Esophagus squamous epithelium (tissue), 5 donors: ENCODE measurements around the gene STK10. TPM values are rescaled to one million over a fixed set of nuclear protein-coding genes. Genes with fewer than 3 reads are reported as not detected.
A peak's percentile ranks its signal among the peaks of the same experiment; 100 is the strongest.

Experiments used
- DNase-seq: peaks from one replicate; lab custom pipeline; 2025; lab: John Stamatoyannopoulos, UW
- H3K27ac ChIP-seq, 4 donors: fragments of 200-600 bp; sonication (generic); one replicate each; pipeline ENCODE4 v1.5.1; 2016 to 2019; ENCODE audit warnings: mild to moderate bottlenecking in 1 of 4
- H3K27me3 ChIP-seq, 4 donors: fragments of 200-600 bp; sonication (generic); 1 replicate in 3 of 4; 2 replicates in 1 of 4; pipeline versions ENCODE4 v1.5.1 to v1.6.0; 2017 to 2021; ENCODE audit warnings: antibody characterized with exemption in 1 of 4
- H3K36me3 ChIP-seq, 3 donors: fragments of 200-600 bp; sonication (generic); one replicate each; pipeline ENCODE4 v1.5.1; 2016 to 2019
- H3K4me1 ChIP-seq, 3 donors: fragments of 200-600 bp; sonication (generic); one replicate each; pipeline ENCODE4 v1.5.1; 2017 to 2019
- H3K4me3 ChIP-seq, 4 donors: fragments of 200-600 bp; sonication (generic); 1 replicate in 3 of 4; 2 replicates in 1 of 4; pipeline ENCODE4 v1.5.1; 2016 to 2019; ENCODE audit warnings: mild to moderate bottlenecking in 2 of 4, moderate library complexity in 1 of 4
- H3K9me3 ChIP-seq, 3 donors: fragments of 200-600 bp; sonication (generic); one replicate each; pipeline ENCODE4 v1.5.1; 2016 to 2019
- POLR2A ChIP-seq, 4 donors: fragments of 450-650 bp; IDR thresholded peaks; one replicate each; pipeline ENCODE4 v1.6.1; 2017; ENCODE audit warnings: antibody characterized with exemption in 4 of 4, mild to moderate bottlenecking in 4 of 4, moderate library complexity in 3 of 4
- WGBS, 2 donors: methylation state at CpG; one replicate each; pipeline ENCODE4 v1.1.5; 2018; 5-methylcytosine and 5-hydroxymethylcytosine counted together
- intact Hi-C: fragments of 100-400 bp; cut with DNase I; formaldehyde crosslinking; loops from one replicate; pipeline ENCODE4 v1.15.0; 2022
- total RNA-seq, 4 donors: library from RNA; depleted of rRNA; stranded (reverse); fragments of >200 nt; gene quantifications; one replicate each; pipeline ENCODE4 v1.1.0, GENCODE V29; 2016
- TF ChIP-seq, protein P1 (sequence below), 6 experiments: fragments of 450-650 bp in 4 of 6; fragments of 200-600 bp in 2 of 6; sonication (generic) in 2 of 6; IDR thresholded peaks; one replicate each; pipeline ENCODE4 v1.5.1; 2016 to 2019; ENCODE audit warnings: antibody characterized with exemption in 6 of 6, mild to moderate bottlenecking in 4 of 6, moderate library complexity in 4 of 6
- donor health status: DM: yes; HTN: yes; CAD: no.

The STK10 gene
- total RNA-seq, 4 donors from 2014 or later = 5.4 to 15.6 (median 8.9) TPM

- TF ChIP-seq POLR2A (IDR thresholded peaks at IDR 0.05) = no peak
- TF ChIP-seq, protein P1, sequence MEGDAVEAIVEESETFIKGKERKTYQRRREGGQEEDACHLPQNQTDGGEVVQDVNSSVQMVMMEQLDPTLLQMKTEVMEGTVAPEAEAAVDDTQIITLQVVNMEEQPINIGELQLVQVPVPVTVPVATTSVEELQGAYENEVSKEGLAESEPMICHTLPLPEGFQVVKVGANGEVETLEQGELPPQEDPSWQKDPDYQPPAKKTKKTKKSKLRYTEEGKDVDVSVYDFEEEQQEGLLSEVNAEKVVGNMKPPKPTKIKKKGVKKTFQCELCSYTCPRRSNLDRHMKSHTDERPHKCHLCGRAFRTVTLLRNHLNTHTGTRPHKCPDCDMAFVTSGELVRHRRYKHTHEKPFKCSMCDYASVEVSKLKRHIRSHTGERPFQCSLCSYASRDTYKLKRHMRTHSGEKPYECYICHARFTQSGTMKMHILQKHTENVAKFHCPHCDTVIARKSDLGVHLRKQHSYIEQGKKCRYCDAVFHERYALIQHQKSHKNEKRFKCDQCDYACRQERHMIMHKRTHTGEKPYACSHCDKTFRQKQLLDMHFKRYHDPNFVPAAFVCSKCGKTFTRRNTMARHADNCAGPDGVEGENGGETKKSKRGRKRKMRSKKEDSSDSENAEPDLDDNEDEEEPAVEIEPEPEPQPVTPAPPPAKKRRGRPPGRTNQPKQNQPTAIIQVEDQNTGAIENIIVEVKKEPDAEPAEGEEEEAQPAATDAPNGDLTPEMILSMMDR (IDR thresholded peaks at IDR 0.05) = no peak
- DNase-seq = no peak
- Histone ChIP-seq H3K4me1 (peaks cover 9 to 66% (median 11%) of the 10 kb centered on the region in 3 donors), H3K27ac (peak overlapping the region in 3 of 4 donors; percentile 17 to 86 (median 66)), H3K9me3 (no peaks in the 10 kb centered on the region), H3K4me3 (peak overlapping the region in 1 of 4 donors; percentile 51), H3K36me3 (no peaks in the 10 kb centered on the region), H3K27me3 (no peaks in the 10 kb centered on the region)
- 54 to 67% methylated on average over 6 to 10 of the region's 18 CpGs for WGBS, 2 donors
- intact Hi-C loops = no loop called here
Observed at GRCh38 chr5:172178301-172178987, 9.6 kb downstream of the STK10 start.

GRCh38 chr5:172177176-172177575 is 10.8 kb downstream of the STK10 start:
- Histone ChIP-seq H3K4me3 (no peak overlapping the region), H3K36me3 (no peaks in the 10 kb centered on the region), H3K27me3 (no peaks in the 10 kb centered on the region), H3K27ac (no peak overlapping the region), H3K4me1 (peaks cover 11 to 74% (median 15%) of the 10 kb centered on the region in 3 donors), H3K9me3 (no peaks in the 10 kb centered on the region)
- intact Hi-C loops = no loop called here
- WGBS, 2 donors = 81 to 90% methylated on average over 3 to 6 of the region's 7 CpGs
- TF ChIP-seq, protein P1 (IDR thresholded peaks at IDR 0.05) = no peak
- no peak for TF ChIP-seq POLR2A (IDR thresholded peaks at IDR 0.05)
- no peak for DNase-seq

- H3K4me1 ChIP-seq = peaks cover 15 to 75% (median 16%) of the 10 kb centered on the region in 3 donors
- intact Hi-C loops = no loop called here
- TF ChIP-seq, protein P1 (IDR thresholded peaks at IDR 0.05) = no peak
- peak in 1 of 4 donors; percentile 10 for TF ChIP-seq POLR2A (IDR thresholded peaks at IDR 0.05)
- peak; percentile 35 for DNase-seq
- H3K36me3 ChIP-seq = no peaks in the 10 kb centered on the region
- WGBS, 2 donors = 63 to 65% methylated on average over 1 to 7 of the region's 7 CpGs
- H3K9me3 ChIP-seq = no peaks in the 10 kb centered on the region
- no peaks in the 10 kb centered on the region for H3K27me3 ChIP-seq
- H3K27ac ChIP-seq = peak overlapping the region in 2 of 4 donors; percentile 44 to 73
- H3K4me3 ChIP-seq = peak overlapping the region in 3 of 4 donors; percentile 25 to 47 (median 29)
Observed at GRCh38 chr5:172175263-172175719, 12.7 kb downstream of the STK10 start.

DNA sequence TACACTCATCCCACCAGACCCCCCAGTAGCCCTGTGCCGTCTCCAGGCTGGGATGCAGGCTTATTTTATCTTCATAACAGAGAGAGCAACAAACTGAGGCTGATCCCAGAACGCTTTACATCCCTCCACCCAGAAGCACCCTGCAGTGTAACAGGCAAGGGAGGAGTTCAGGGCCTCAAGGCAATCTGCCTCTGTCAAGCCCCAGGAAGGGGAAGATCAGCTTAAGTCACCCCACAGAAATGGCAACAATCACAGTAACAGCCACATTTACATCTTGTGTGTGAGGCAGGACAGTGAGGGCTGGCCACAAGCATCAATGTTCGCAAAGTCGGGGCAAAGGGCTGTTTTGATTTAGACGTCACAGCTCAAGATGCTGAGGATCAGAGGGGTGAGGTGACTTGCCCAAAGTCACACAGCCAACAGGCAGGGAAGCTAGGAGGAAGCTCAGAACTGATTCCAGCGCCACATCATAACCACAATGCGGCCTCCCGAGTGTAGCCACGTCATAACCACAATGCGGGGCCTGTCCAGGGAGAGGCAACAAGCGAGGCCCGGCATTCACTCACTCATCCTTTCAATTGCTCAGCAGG is 14.4 kb downstream of the STK10 start:
- Histone ChIP-seq H3K9me3 (no peaks in the 10 kb centered on the region), H3K36me3 (no peaks in the 10 kb centered on the region), H3K27me3 (no peaks in the 10 kb centered on the region), H3K4me3 (peak overlapping the region in 2 of 4 donors; percentile 29 to 47), H3K27ac (peak overlapping the region in 2 of 4 donors; percentile 48 to 73), H3K4me1 (peaks cover 7 to 71% (median 16%) of the 10 kb centered on the region in 3 donors)
- 77 to 86% methylated on average over 11 of the region's 12 CpGs for WGBS, 2 donors
- TF ChIP-seq, protein P1 (IDR thresholded peaks at IDR 0.05) = no peak
- no peak for TF ChIP-seq POLR2A (IDR thresholded peaks at IDR 0.05)
- DNase-seq = no peak
- intact Hi-C loops = no loop called here
